HepG2 (cell line): ENCODE data around the gene DUS3L. TPM values are rescaled to one million over a fixed set of nuclear protein-coding genes. Genes with fewer than 3 reads are reported as not detected.

Experiments used
- CEBPG ChIP-seq: IDR thresholded peaks from 2 replicates; pipeline ENCODE4 v1.6.1; 2016
- GABPA ChIP-seq, 2 experiments: IDR thresholded peaks; 2 replicates each; pipeline ENCODE4 v1.6.1; 2011 to 2016; ENCODE audit warnings: low read depth in 2 of 2, low read length in 1 of 2, missing biosample characterization in 1 of 2, missing genetic modification characterization in 1 of 2
- GABPB1 ChIP-seq: IDR thresholded peaks from 2 replicates; pipeline ENCODE4 v1.6.1; 2016; ENCODE audit warnings: mild to moderate bottlenecking, missing genetic modification reagents, moderate library complexity, missing compliant biosample characterization
- GATAD2A ChIP-seq: IDR thresholded peaks from 2 replicates; pipeline ENCODE4 v1.6.1; 2016
- MEF2D ChIP-seq: sonication (generic); formaldehyde crosslinking; IDR thresholded peaks from 2 replicates; pipeline ENCODE4 v1.5.1; 2020; ENCODE audit warnings: mild to moderate bottlenecking, missing genetic modification reagents
- MTA1 ChIP-seq: sonication (generic); formaldehyde crosslinking; IDR thresholded peaks from 2 replicates; pipeline ENCODE4 v1.4.0; 2020; ENCODE audit warnings: missing genetic modification reagents, mild to moderate bottlenecking, borderline replicate concordance
- MTF1 ChIP-seq: sonication (generic); formaldehyde crosslinking; IDR thresholded peaks from 2 replicates; pipeline ENCODE4 v1.5.0; 2020; ENCODE audit warnings: missing genetic modification reagents
- NKX3-1 ChIP-seq: sonication (generic); formaldehyde crosslinking; IDR thresholded peaks from 2 replicates; pipeline ENCODE4 v1.5.0; 2020; ENCODE audit warnings: missing genetic modification reagents
- RAD21 ChIP-seq: fragments of 450-650 bp; formaldehyde crosslinking; IDR thresholded peaks from 2 replicates; pipeline ENCODE4 v1.5.0; 2020; ENCODE audit warnings: mild to moderate bottlenecking
- SMAD3 ChIP-seq: sonication (generic); formaldehyde crosslinking; IDR thresholded peaks from 2 replicates; pipeline ENCODE4 v1.4.0; 2020; ENCODE audit warnings: missing genetic modification reagents
- SP140L ChIP-seq: sonication (generic); formaldehyde crosslinking; IDR thresholded peaks from 2 replicates; pipeline ENCODE4 v1.4.0; 2020; ENCODE audit warnings: missing genetic modification reagents, borderline replicate concordance
- TCF7L2 ChIP-seq: IDR thresholded peaks from 2 replicates; pipeline ENCODE4 v1.6.1; 2011; ENCODE audit warnings: mild to moderate bottlenecking, low read depth, low read length, moderate library complexity
- TSC22D2 ChIP-seq: sonication (generic); formaldehyde crosslinking; IDR thresholded peaks from 2 replicates; pipeline ENCODE4 v1.5.1; 2020; ENCODE audit warnings: missing genetic modification reagents, mild to moderate bottlenecking, borderline replicate concordance
- ZFP90 ChIP-seq: sonication (generic); formaldehyde crosslinking; IDR thresholded peaks from 2 replicates; pipeline ENCODE4 v1.8.0; 2022; ENCODE audit warnings: missing genetic modification reagents, mild to moderate bottlenecking, inconsistent platforms, borderline replicate concordance
- ZNF121 ChIP-seq: sonication (generic); formaldehyde crosslinking; IDR thresholded peaks from 2 replicates; pipeline ENCODE4 v1.5.0; 2020; ENCODE audit warnings: mild to moderate bottlenecking, missing genetic modification reagents
- ZNF232 ChIP-seq: sonication (generic); formaldehyde crosslinking; IDR thresholded peaks from 2 replicates; pipeline ENCODE4 v1.4.0; 2020; ENCODE audit warnings: missing genetic modification reagents, borderline replicate concordance
- ZNF350 ChIP-seq: sonication (generic); formaldehyde crosslinking; IDR thresholded peaks from 2 replicates; pipeline ENCODE4 v1.4.0; 2020; ENCODE audit warnings: mild to moderate bottlenecking, low read depth, missing genetic modification reagents, borderline replicate concordance
- ZNF383 ChIP-seq: sonication (generic); formaldehyde crosslinking; IDR thresholded peaks from 2 replicates; pipeline ENCODE4 v1.4.0; 2020; ENCODE audit warnings: missing genetic modification reagents, mild to moderate bottlenecking, borderline replicate concordance
- polyA plus RNA-seq, 8 experiments: library from polyadenylated mRNA; depleted of rRNA in 3 of 8; stranded (reverse) in 7 of 8; unstranded in 1 of 8; fragments of >200 nt; fragmentation: Illumina TruSeq in 4 of 8; extraction: Trizol in 4 of 8; gene quantifications; 2 replicates each; pipeline versions ENCODE4 v1.2.1 to v1.2.3, GENCODE V29; 2011 to 2016; ENCODE audit warnings: low read depth in 4 of 8, missing spikeins in 1 of 8, mixed read lengths in 1 of 8; ENCODE audit not compliant: insufficient read depth in 1 of 8
- total RNA-seq, 5 experiments: library from RNA; depleted of rRNA; stranded (reverse); fragments of >200 nt; fragmentation: Illumina TruSeq; extraction: Trizol; gene quantifications; 2 replicates each; pipeline ENCODE4 v1.2.3, GENCODE V29; 2016; ENCODE audit warnings: low read depth in 1 of 5
- TF ChIP-seq, protein P1 (sequence below): sonication (generic); formaldehyde crosslinking; IDR thresholded peaks from 2 replicates; pipeline ENCODE4 v1.4.0; 2020; ENCODE audit warnings: missing genetic modification reagents
- TF ChIP-seq, protein P2 (sequence below): sonication (generic); formaldehyde crosslinking; conservative IDR thresholded peaks from 2 replicates; pipeline ENCODE4 v1.4.0; 2020; ENCODE audit warnings: missing genetic modification reagents
- TF ChIP-seq, protein P3 (sequence below): sonication (generic); formaldehyde crosslinking; IDR thresholded peaks from 2 replicates; pipeline ENCODE4 v1.5.0; 2020; ENCODE audit warnings: mild to moderate bottlenecking, missing genetic modification reagents
- TF ChIP-seq, protein P4 (sequence below): sonication (generic); formaldehyde crosslinking; IDR thresholded peaks from 2 replicates; pipeline ENCODE4 v1.4.0; 2020; ENCODE audit warnings: missing genetic modification reagents, mild to moderate bottlenecking, borderline replicate concordance

The DUS3L gene
- total and polyA plus RNA-seq, 2 of the 13 experiments (the other 11 are each of a cell fraction or from before 2014, with no cell fraction given): 13.3 to 25.1 TPM

DNA sequence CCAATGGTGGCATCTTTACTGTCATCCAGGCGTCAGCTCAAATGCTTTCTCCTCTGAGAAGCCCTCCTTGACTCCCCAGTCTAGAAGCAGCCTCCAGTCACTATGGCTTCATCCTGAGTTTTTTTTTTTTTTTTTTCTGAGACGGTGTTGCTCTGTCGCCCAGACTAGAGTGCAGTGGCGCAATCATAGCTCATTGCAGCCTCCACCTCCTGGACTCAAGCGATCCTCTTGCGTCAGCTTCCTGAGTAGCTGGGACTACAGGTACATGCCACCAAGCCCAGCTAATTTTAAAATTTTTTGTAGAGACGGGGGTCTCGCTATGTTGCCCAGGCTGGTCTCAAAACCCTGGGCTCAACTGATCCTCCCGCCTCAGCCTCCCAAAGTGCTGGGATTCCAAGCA lies 18.1 kb upstream of the DUS3L start (continued):
- TF ChIP-seq, protein P1, sequence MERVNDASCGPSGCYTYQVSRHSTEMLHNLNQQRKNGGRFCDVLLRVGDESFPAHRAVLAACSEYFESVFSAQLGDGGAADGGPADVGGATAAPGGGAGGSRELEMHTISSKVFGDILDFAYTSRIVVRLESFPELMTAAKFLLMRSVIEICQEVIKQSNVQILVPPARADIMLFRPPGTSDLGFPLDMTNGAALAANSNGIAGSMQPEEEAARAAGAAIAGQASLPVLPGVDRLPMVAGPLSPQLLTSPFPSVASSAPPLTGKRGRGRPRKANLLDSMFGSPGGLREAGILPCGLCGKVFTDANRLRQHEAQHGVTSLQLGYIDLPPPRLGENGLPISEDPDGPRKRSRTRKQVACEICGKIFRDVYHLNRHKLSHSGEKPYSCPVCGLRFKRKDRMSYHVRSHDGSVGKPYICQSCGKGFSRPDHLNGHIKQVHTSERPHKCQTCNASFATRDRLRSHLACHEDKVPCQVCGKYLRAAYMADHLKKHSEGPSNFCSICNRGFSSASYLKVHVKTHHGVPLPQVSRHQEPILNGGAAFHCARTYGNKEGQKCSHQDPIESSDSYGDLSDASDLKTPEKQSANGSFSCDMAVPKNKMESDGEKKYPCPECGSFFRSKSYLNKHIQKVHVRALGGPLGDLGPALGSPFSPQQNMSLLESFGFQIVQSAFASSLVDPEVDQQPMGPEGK (CRISPR knock-in tag): no peak
- TF ChIP-seq GABPA (IDR thresholded peaks at IDR 0.05; ENCODE audit: low read depth, low read length): no peak
- no peak for TF ChIP-seq GABPA (CRISPR knock-in tag; IDR thresholded peaks at IDR 0.05; ENCODE audit: low read depth)
- TF ChIP-seq SMAD3: no peak
- no peak for TF ChIP-seq MTF1 (CRISPR knock-in tag)
- TF ChIP-seq ZNF383 (CRISPR knock-in tag): no peak
- TF ChIP-seq, protein P2, sequence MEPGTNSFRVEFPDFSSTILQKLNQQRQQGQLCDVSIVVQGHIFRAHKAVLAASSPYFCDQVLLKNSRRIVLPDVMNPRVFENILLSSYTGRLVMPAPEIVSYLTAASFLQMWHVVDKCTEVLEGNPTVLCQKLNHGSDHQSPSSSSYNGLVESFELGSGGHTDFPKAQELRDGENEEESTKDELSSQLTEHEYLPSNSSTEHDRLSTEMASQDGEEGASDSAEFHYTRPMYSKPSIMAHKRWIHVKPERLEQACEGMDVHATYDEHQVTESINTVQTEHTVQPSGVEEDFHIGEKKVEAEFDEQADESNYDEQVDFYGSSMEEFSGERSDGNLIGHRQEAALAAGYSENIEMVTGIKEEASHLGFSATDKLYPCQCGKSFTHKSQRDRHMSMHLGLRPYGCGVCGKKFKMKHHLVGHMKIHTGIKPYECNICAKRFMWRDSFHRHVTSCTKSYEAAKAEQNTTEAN (CRISPR knock-in tag): no peak
- no peak for TF ChIP-seq TSC22D2
- no peak for TF ChIP-seq ZNF232 (CRISPR knock-in tag)
- peak; percentile 33; the same call in 1 of the 2 replicates for TF ChIP-seq GABPB1 (CRISPR knock-in tag)
- TF ChIP-seq MEF2D (CRISPR knock-in tag): no peak
- TF ChIP-seq, protein P3, sequence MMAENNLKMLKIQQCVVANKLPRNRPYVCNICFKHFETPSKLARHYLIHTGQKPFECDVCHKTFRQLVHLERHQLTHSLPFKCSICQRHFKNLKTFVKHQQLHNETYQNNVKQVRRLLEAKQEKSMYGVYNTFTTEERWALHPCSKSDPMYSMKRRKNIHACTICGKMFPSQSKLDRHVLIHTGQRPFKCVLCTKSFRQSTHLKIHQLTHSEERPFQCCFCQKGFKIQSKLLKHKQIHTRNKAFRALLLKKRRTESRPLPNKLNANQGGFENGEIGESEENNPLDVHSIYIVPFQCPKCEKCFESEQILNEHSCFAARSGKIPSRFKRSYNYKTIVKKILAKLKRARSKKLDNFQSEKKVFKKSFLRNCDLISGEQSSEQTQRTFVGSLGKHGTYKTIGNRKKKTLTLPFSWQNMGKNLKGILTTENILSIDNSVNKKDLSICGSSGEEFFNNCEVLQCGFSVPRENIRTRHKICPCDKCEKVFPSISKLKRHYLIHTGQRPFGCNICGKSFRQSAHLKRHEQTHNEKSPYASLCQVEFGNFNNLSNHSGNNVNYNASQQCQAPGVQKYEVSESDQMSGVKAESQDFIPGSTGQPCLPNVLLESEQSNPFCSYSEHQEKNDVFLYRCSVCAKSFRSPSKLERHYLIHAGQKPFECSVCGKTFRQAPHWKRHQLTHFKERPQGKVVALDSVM (CRISPR knock-in tag): peak; percentile 82
- no peak for TF ChIP-seq MTA1 (CRISPR knock-in tag)
- TF ChIP-seq GATAD2A (CRISPR knock-in tag): 0 out of 2 replicates have a peak, but pooled peaks have one; percentile 37
- TF ChIP-seq, protein P4, sequence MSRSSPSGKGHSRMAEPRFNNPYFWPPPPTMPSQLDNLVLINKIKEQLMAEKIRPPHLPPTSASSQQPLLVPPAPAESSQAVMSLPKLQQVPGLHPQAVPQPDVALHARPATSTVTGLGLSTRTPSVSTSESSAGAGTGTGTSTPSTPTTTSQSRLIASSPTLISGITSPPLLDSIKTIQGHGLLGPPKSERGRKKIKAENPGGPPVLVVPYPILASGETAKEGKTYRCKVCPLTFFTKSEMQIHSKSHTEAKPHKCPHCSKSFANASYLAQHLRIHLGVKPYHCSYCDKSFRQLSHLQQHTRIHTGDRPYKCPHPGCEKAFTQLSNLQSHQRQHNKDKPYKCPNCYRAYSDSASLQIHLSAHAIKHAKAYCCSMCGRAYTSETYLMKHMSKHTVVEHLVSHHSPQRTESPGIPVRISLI (CRISPR knock-in tag): peak; percentile 68; the same call in 1 of the 2 replicates
- TF ChIP-seq ZNF121 (CRISPR knock-in tag): no peak
- no peak for TF ChIP-seq NKX3-1 (CRISPR knock-in tag)
- no peak for TF ChIP-seq RAD21 (CRISPR knock-in tag)
- TF ChIP-seq ZNF350 (CRISPR knock-in tag): peak; percentile 37; the same call in 1 of the 2 replicates
- TF ChIP-seq ZFP90 (CRISPR knock-in tag): peak; percentile 95
- no peak for TF ChIP-seq TCF7L2
- TF ChIP-seq CEBPG (CRISPR knock-in tag): peak; percentile 84
- TF ChIP-seq SP140L (CRISPR knock-in tag): no peak
